HG03457 (cell line): ENCODE data around the gene ID3.
"Not testable (repeated sequence)": the region's sequence is repeated elsewhere in the genome, so short reads cannot be mapped to it uniquely, and the experiment has no call there.

Experiments
- ATAC-seq: cut with Tn5 transposase; IDR thresholded peaks from one replicate; pipeline ENCODE4 v1.9.1; 2021; ENCODE audit warnings: moderate number of reproducible peaks; ENCODE audit not compliant: unreplicated experiment

The ID3 gene

GRCh38 chr1:23553231-23554126 lies 5.8 kb downstream of the ID3 start:
- ATAC-seq, result no peak

GRCh38 chr1:23551849-23552248 lies 7.5 kb downstream of the ID3 start:
- ATAC-seq, result no peak

- ATAC-seq, result no peak
Measured at GRCh38 chr1:23548704-23549143, 10.6 kb downstream of the ID3 start.

- ATAC-seq, result no peak
Measured at GRCh38 chr1:23546897-23547584, 12.3 kb downstream of the ID3 start.

GRCh38 chr1:23545851-23546250 lies 13.4 kb downstream of the ID3 start:
- no peak for ATAC-seq

GRCh38 chr1:23544444-23545389 lies 14.6 kb downstream of the ID3 start:
- no peak for ATAC-seq

- ATAC-seq, result no peak
Measured at GRCh38 chr1:23543707-23544443, 15.4 kb downstream of the ID3 start.

- not testable (repeated sequence) for ATAC-seq
Measured at GRCh38 chr1:23542940-23543339, 16.4 kb downstream of the ID3 start.

- peak; percentile 53 for ATAC-seq
Measured at GRCh38 chr1:23539698-23540266, 19.5 kb downstream of the ID3 start.

GRCh38 chr1:23537296-23537973 lies 21.9 kb downstream of the ID3 start:
- ATAC-seq, result no peak

GRCh38 chr1:23533246-23534023 lies 25.9 kb downstream of the ID3 start:
- ATAC-seq, result no peak

GRCh38 chr1:23531562-23532094 lies 27.7 kb downstream of the ID3 start:
- no peak for ATAC-seq

- ATAC-seq, result peak; percentile 37
Measured at GRCh38 chr1:23530747-23531561, 28.3 kb downstream of the ID3 start, which contains the start of gene E2F2. TSS of gene E2F2 (minus strand) at chr1:23531233. CDS start at chr1:23530793, 440 bp downstream.

- no peak for ATAC-seq
Measured at GRCh38 chr1:23530087-23530746, 29.1 kb downstream of the ID3 start.

- ATAC-seq, result no peak
Measured at GRCh38 chr1:23529146-23530086, 29.9 kb downstream of the ID3 start.
